Osteoblast (primary cell): ENCODE measurements around the gene NHLH2. TPM values are rescaled to one million over a fixed set of nuclear protein-coding genes. Genes with fewer than 3 reads are reported as not detected.

Experiments used
- DNase-seq: peaks from one replicate; pipeline ENCODE4 v3.0.0; 2011; ENCODE audit warnings: low spot score, mixed read lengths; ENCODE audit not compliant: insufficient read length; ENCODE audit errors: missing footprints
- H2AFZ ChIP-seq: 2 replicates; pipeline ENCODE4 v1.6.0; 2011; ENCODE audit warnings: mild to moderate bottlenecking, low read length
- H3K27ac ChIP-seq: 2 replicates; pipeline ENCODE4 v1.5.1; 2011; ENCODE audit warnings: mild to moderate bottlenecking, low read depth, low read length, moderate library complexity
- H3K27me3 ChIP-seq: 2 replicates; pipeline ENCODE4 v1.6.0; 2012; ENCODE audit warnings: mild to moderate bottlenecking, control low read depth, inconsistent platforms, low read length, moderate library complexity; ENCODE audit not compliant: insufficient read depth
- H3K36me3 ChIP-seq: 2 replicates; pipeline ENCODE4 v1.5.1; 2011; ENCODE audit warnings: mild to moderate bottlenecking, low read length, control low read depth, moderate library complexity; ENCODE audit not compliant: insufficient read depth
- H3K4me1 ChIP-seq: 2 replicates; pipeline ENCODE4 v1.5.1; 2011; ENCODE audit warnings: mild to moderate bottlenecking, low read length, control low read depth, moderate library complexity; ENCODE audit not compliant: insufficient read depth
- H3K4me2 ChIP-seq: 2 replicates; pipeline ENCODE4 v1.6.0; 2011; ENCODE audit warnings: mild to moderate bottlenecking, low read length; ENCODE audit not compliant: insufficient read depth
- H3K4me3 ChIP-seq: fragments of 200-600 bp; sonication (generic); 3 replicates; pipeline ENCODE4 v1.5.1; 2012; ENCODE audit warnings: mild to moderate bottlenecking, low read length, inconsistent platforms; ENCODE audit not compliant: insufficient read depth
- H3K79me2 ChIP-seq: 2 replicates; pipeline ENCODE4 v1.6.0; 2012; ENCODE audit warnings: mild to moderate bottlenecking, low read length, control low read depth, inconsistent platforms; ENCODE audit not compliant: insufficient read depth
- H3K9me3 ChIP-seq: 2 replicates; pipeline ENCODE4 v1.5.1; 2011; ENCODE audit warnings: low read depth, low read length, control low read depth
- H4K20me1 ChIP-seq: 2 replicates; pipeline ENCODE4 v1.6.0; 2012; ENCODE audit warnings: mild to moderate bottlenecking, low read length, control low read depth; ENCODE audit not compliant: insufficient read depth
- CTCF ChIP-seq: IDR thresholded peaks from 2 replicates; pipeline ENCODE4 v1.5.1; 2011; ENCODE audit warnings: mild to moderate bottlenecking, low read depth, low read length, moderate library complexity; ENCODE audit errors: extremely low read depth
- total RNA-seq: library from RNA; depleted of rRNA; stranded (reverse); fragments of >200 nt; gene quantifications from 2 replicates; pipeline ENCODE4 v1.2.3, GENCODE V29; 2012

NHLH2 gene
- total RNA-seq, 1 donor, result not detected

GRCh38 chr1:115814685-115815398 is 26.1 kb downstream of the NHLH2 start:
- TF ChIP-seq CTCF, result no peak
- no peak for DNase-seq
- Histone ChIP-seq H3K4me3 (no peak overlapping the region), H3K4me1 (no peaks in the 10 kb centered on the region), H2AFZ (no peak overlapping the region), H3K27ac (no peak overlapping the region), H3K79me2 (no peaks in the 10 kb centered on the region), H4K20me1 (no peaks in the 10 kb centered on the region), H3K27me3 (peaks cover 12% of the 10 kb centered on the region), H3K36me3 (no peaks in the 10 kb centered on the region), H3K9me3 (no peaks in the 10 kb centered on the region), H3K4me2 (no peak overlapping the region)

GRCh38 chr1:115813727-115814126 is 27.2 kb downstream of the NHLH2 start:
- no peaks in the 10 kb centered on the region for H4K20me1 ChIP-seq
- peaks cover 14% of the 10 kb centered on the region for H3K27me3 ChIP-seq
- no peak overlapping the region for H3K27ac ChIP-seq
- TF ChIP-seq CTCF, result no peak
- no peaks in the 10 kb centered on the region for H3K9me3 ChIP-seq
- H3K4me1 ChIP-seq, result no peaks in the 10 kb centered on the region
- H3K4me2 ChIP-seq, result no peak overlapping the region
- no peaks in the 10 kb centered on the region for H3K79me2 ChIP-seq
- H3K4me3 ChIP-seq, result no peak overlapping the region
- no peak for DNase-seq
- no peaks in the 10 kb centered on the region for H3K36me3 ChIP-seq
- H2AFZ ChIP-seq, result no peak overlapping the region

- H3K4me2 ChIP-seq, result no peak overlapping the region
- no peaks in the 10 kb centered on the region for H4K20me1 ChIP-seq
- no peaks in the 10 kb centered on the region for H3K36me3 ChIP-seq
- H3K4me3 ChIP-seq, result no peak overlapping the region
- H3K79me2 ChIP-seq, result no peaks in the 10 kb centered on the region
- no peak for TF ChIP-seq CTCF
- peaks cover 14% of the 10 kb centered on the region for H3K27me3 ChIP-seq
- no peaks in the 10 kb centered on the region for H3K9me3 ChIP-seq
- H3K27ac ChIP-seq, result no peak overlapping the region
- DNase-seq, result peak; percentile 18
- H2AFZ ChIP-seq, result no peak overlapping the region
- no peaks in the 10 kb centered on the region for H3K4me1 ChIP-seq
Observed at GRCh38 chr1:115811140-115811828, 29.6 kb downstream of the NHLH2 start.

GRCh38 chr1:115810609-115811008 is 30.3 kb downstream of the NHLH2 start:
- H2AFZ ChIP-seq, result no peak overlapping the region
- no peaks in the 10 kb centered on the region for H3K36me3 ChIP-seq
- no peaks in the 10 kb centered on the region for H3K9me3 ChIP-seq
- no peak overlapping the region for H3K4me3 ChIP-seq
- H3K27ac ChIP-seq, result no peak overlapping the region
- TF ChIP-seq CTCF, result no peak
- H3K79me2 ChIP-seq, result no peaks in the 10 kb centered on the region
- DNase-seq, result no peak
- H3K27me3 ChIP-seq, result peaks cover 14% of the 10 kb centered on the region
- H3K4me1 ChIP-seq, result no peaks in the 10 kb centered on the region
- H4K20me1 ChIP-seq, result no peaks in the 10 kb centered on the region
- no peak overlapping the region for H3K4me2 ChIP-seq
